ENCODE measurements around the gene CYS1. TPM values are rescaled to one million over a fixed set of nuclear protein-coding genes. Genes with fewer than 3 reads are reported as not detected.
A peak's percentile ranks its signal among the peaks of the same experiment; 100 is the strongest.

CYS1 gene
- total RNA-seq, 1 experiment from 2014 or later, result 3.7 TPM

- Histone ChIP-seq H3K27ac (ENCODE audit: low read depth, low read length) (no peak overlapping the region; the same call in 1 of the 2 replicates), H2AFZ (ENCODE audit: low read depth, low read length, poor library complexity, severe bottlenecking) (no peak overlapping the region), H3K79me2 (ENCODE audit: insufficient read depth, low read length) (no peaks in the 10 kb centered on the region), H3K9ac (ENCODE audit: low read length) (no peak overlapping the region), H3K9me3 (ENCODE audit: control insufficient read depth in 1 of 2, insufficient read depth in 1 of 2, low read depth in 1 of 2, low read length in 2 of 2) (peaks cover 0 to 6% of the 10 kb centered on the region in 2 experiments; a peak in 1 of 4 replicates), H3K4me1 (ENCODE audit: control insufficient read depth in 1 of 2, insufficient read depth in 2 of 2, low read length in 2 of 2) (peaks cover 7 to 29% of the 10 kb centered on the region in 2 experiments), H3K27me3 (ENCODE audit: insufficient read depth, low read length) (no peaks in the 10 kb centered on the region), H4K20me1 (ENCODE audit: insufficient read depth) (no peaks in the 10 kb centered on the region), H3K4me3 (replicated peaks in 1 of 2; ENCODE audit: low read depth in 1 of 2, low read length in 2 of 2) (no peak overlapping the region), H3K36me3 (ENCODE audit: control insufficient read depth in 1 of 2, insufficient read depth in 2 of 2, low read length in 2 of 2) (no peaks in the 10 kb centered on the region), H3K4me2 (ENCODE audit: low read length) (peak overlapping the region; percentile 63; the same call in 1 of the 2 replicates), H3K9me2 (ENCODE audit: insufficient read depth) (no peaks in the 10 kb centered on the region)
- ATAC-seq (no peak), DNase-seq (ENCODE audit: low read depth, low spot score) (no peak)
- ChIA-PET POLR2A (no interaction called here), RAD21 (ENCODE audit: low non-redundant PET in 1 of 2, low total read pairs in 2 of 2, uncharacterized antibody in 2 of 2, unreplicated experiment in 2 of 2) (no interaction called here), CTCF (no interaction called here)
- no TSS peak for BruUV-seq (replicated peaks)
- TF ChIP-seq ZFX (IDR thresholded peaks at IDR 0.05) (no peak), ELF1 (IDR thresholded peaks at IDR 0.05; ENCODE audit: borderline replicate concordance, low read depth) (no peak), SP1 (IDR thresholded peaks at IDR 0.05; ENCODE audit: low read depth) (no peak), ZNF274 (IDR thresholded peaks at IDR 0.05; ENCODE audit: low read depth, low read length) (no peak), ATF3 (IDR thresholded peaks at IDR 0.05) (no peak), RAD21 (IDR thresholded peaks at IDR 0.05; ENCODE audit: low read depth) (no peak), SIN3A (IDR thresholded peaks at IDR 0.05; ENCODE audit: low read depth) (no peak)
- TF ChIP-seq, protein P1, sequence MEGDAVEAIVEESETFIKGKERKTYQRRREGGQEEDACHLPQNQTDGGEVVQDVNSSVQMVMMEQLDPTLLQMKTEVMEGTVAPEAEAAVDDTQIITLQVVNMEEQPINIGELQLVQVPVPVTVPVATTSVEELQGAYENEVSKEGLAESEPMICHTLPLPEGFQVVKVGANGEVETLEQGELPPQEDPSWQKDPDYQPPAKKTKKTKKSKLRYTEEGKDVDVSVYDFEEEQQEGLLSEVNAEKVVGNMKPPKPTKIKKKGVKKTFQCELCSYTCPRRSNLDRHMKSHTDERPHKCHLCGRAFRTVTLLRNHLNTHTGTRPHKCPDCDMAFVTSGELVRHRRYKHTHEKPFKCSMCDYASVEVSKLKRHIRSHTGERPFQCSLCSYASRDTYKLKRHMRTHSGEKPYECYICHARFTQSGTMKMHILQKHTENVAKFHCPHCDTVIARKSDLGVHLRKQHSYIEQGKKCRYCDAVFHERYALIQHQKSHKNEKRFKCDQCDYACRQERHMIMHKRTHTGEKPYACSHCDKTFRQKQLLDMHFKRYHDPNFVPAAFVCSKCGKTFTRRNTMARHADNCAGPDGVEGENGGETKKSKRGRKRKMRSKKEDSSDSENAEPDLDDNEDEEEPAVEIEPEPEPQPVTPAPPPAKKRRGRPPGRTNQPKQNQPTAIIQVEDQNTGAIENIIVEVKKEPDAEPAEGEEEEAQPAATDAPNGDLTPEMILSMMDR (IDR thresholded peaks at IDR 0.05 in 2 of 3, conservative IDR thresholded peaks at IDR 0.05 in 1 of 3; ENCODE audit: borderline replicate concordance in 1 of 3, insufficient read depth in 1 of 3, low read depth in 2 of 3, low read length in 2 of 3), result no peak
- intact Hi-C loops (cut with micrococcal nuclease), result no loop called here
Observed at GRCh38 chr2:10016802-10017258, 63.4 kb downstream of the CYS1 start.
